WERI-Rb-1 (cell line): ENCODE results near the gene UST.

Source experiments
- DNase-seq: peaks from one replicate; pipeline ENCODE4 v3.0.0-alpha.2; 2020
- H3K27ac ChIP-seq: fragments of 250-450 bp; sonication (Bioruptor Pico); 2 replicates; pipeline ENCODE4 v1.5.1; 2020; ENCODE audit warnings: mild to moderate bottlenecking, moderate library complexity
- H3K27me3 ChIP-seq: fragments of 250-450 bp; sonication (Bioruptor Pico); 2 replicates; pipeline ENCODE4 v1.5.1; 2021; ENCODE audit warnings: mild to moderate bottlenecking, low read depth, moderate library complexity; ENCODE audit not compliant: insufficient read depth, severe bottlenecking
- H3K36me3 ChIP-seq: fragments of 250-450 bp; sonication (Bioruptor Pico); 2 replicates; pipeline ENCODE4 v1.5.1; 2020; ENCODE audit warnings: mild to moderate bottlenecking, moderate library complexity
- H3K4me3 ChIP-seq: 2 replicates; pipeline ENCODE4 v1.5.1; 2011; ENCODE audit warnings: low read depth, mild to moderate bottlenecking, control low read depth, low read length
- H3K9me3 ChIP-seq: fragments of 250-450 bp; sonication (Bioruptor Pico); 2 replicates; pipeline ENCODE4 v1.5.1; 2021; ENCODE audit warnings: mild to moderate bottlenecking, moderate library complexity; ENCODE audit not compliant: severe bottlenecking
- TF ChIP-seq, protein P1 (sequence below): IDR thresholded peaks from 2 replicates; pipeline ENCODE4 v1.5.1; 2011; ENCODE audit warnings: low read depth, mild to moderate bottlenecking, control low read depth, inconsistent platforms, low read length

Gene UST

DNA sequence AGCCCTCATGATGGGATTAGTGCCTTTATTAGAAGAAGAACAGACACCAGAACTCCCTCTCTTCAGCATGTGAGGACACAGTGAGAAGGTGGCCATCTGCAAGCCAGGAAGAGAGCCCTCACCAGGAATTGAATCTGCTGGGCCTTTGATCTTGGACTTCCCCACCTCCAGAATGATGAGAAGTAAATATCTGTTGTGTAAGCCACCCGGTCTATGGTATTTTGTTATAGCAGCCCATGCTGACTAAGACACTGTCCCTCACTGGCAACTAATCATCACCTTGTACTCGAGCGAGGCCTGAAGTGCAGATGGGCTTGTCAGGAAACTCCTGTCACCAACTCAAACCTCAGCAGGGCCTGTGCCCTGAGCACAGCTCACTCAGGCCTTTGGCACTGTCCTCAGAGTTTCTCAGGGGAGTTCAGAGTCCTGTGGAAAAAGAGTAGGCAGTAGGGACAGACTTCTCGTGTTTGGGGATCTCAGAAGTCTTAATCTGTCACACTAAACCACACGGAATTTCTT is 62.0 kb downstream of the UST start:
- Histone ChIP-seq H3K36me3 (no peaks in the 10 kb centered on the region), H3K27me3 (no peaks in the 10 kb centered on the region), H3K9me3 (no peaks in the 10 kb centered on the region), H3K27ac (no peak overlapping the region), H3K4me3 (no peak overlapping the region)
- TF ChIP-seq, protein P1, sequence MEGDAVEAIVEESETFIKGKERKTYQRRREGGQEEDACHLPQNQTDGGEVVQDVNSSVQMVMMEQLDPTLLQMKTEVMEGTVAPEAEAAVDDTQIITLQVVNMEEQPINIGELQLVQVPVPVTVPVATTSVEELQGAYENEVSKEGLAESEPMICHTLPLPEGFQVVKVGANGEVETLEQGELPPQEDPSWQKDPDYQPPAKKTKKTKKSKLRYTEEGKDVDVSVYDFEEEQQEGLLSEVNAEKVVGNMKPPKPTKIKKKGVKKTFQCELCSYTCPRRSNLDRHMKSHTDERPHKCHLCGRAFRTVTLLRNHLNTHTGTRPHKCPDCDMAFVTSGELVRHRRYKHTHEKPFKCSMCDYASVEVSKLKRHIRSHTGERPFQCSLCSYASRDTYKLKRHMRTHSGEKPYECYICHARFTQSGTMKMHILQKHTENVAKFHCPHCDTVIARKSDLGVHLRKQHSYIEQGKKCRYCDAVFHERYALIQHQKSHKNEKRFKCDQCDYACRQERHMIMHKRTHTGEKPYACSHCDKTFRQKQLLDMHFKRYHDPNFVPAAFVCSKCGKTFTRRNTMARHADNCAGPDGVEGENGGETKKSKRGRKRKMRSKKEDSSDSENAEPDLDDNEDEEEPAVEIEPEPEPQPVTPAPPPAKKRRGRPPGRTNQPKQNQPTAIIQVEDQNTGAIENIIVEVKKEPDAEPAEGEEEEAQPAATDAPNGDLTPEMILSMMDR = no peak
- DNase-seq = no peak

DNA sequence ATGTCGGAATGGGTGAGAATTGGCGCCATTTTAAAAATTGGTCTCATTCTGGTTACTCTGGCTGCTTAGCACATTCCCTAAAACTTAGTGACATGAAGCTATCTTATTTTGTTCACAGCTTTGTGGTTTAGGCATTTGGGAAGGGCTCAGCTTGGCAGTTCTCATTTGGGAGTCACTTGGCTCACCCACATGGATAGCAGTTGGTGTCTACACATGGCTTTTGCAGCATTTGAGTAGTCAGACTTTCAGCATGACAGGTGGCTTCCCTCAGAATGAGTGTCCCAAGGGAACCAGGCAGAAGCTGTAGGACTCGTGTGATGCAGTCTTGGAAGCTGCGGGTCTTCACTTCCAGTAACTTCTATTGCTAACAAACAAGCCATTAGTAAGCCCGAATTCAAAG is 64.6 kb downstream of the UST start:
- TF ChIP-seq, protein P1 = no peak
- H3K4me3 ChIP-seq = no peak overlapping the region
- H3K36me3 ChIP-seq = no peaks in the 10 kb centered on the region
- no peak for DNase-seq
- no peak overlapping the region for H3K27ac ChIP-seq
- no peaks in the 10 kb centered on the region for H3K27me3 ChIP-seq
- H3K9me3 ChIP-seq = no peaks in the 10 kb centered on the region

GRCh38 chr6:148814082-148814790 is 67.4 kb downstream of the UST start:
- TF ChIP-seq, protein P1 = no peak
- Histone ChIP-seq H3K36me3 (no peaks in the 10 kb centered on the region), H3K4me3 (no peak overlapping the region), H3K27me3 (no peaks in the 10 kb centered on the region), H3K27ac (no peak overlapping the region), H3K9me3 (no peaks in the 10 kb centered on the region)
- no peak for DNase-seq

- H3K36me3 ChIP-seq = no peaks in the 10 kb centered on the region
- DNase-seq = no peak
- TF ChIP-seq, protein P1 = no peak
- no peaks in the 10 kb centered on the region for H3K9me3 ChIP-seq
- H3K4me3 ChIP-seq = no peak overlapping the region
- H3K27ac ChIP-seq = no peak overlapping the region
- H3K27me3 ChIP-seq = no peaks in the 10 kb centered on the region
Observed at GRCh38 chr6:148814869-148815268, 68.0 kb downstream of the UST start.

DNA sequence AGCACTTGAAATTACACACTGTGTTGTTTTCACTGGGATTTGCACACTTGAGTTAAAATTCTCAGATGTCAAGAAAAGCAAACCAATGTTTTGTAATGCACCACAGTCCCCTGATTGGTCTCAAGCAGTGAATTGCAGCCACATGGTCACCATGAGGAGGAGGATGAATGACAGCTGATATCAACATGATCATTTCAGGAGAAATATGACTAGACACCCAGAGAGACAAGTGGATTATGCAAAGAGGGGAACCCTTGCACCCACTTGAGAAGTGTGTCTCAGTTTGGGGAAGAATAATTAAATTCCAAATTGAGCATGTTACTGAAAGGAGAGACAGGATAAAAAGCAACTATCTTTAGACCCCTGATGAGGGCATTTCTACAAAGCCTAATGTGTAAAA is 69.3 kb downstream of the UST start:
- Histone ChIP-seq H3K27me3 (no peaks in the 10 kb centered on the region), H3K4me3 (no peak overlapping the region), H3K9me3 (no peaks in the 10 kb centered on the region), H3K36me3 (no peaks in the 10 kb centered on the region), H3K27ac (no peak overlapping the region)
- TF ChIP-seq, protein P1 = no peak
- DNase-seq = no peak

DNA sequence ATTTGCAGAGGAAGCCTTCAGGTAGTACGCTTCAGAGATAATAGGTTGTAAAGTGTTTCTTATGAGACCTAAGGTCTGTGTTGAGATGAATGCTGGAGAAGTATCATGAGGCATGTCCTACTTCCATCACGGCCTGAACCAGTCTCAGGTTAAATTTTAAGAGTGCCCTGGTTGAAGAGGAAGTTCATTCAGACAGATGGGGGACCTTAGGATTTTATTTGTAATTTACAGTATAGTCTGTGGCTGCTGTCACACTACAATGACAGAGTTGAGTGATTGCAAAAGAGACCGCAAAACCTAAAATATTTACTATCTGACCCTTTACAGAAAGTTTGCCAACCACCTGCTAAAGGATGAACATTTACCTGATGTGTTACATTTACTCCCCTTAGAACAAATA is 70.9 kb downstream of the UST start:
- Histone ChIP-seq H3K4me3 (no peak overlapping the region), H3K36me3 (no peaks in the 10 kb centered on the region), H3K9me3 (no peaks in the 10 kb centered on the region), H3K27me3 (no peaks in the 10 kb centered on the region), H3K27ac (no peak overlapping the region)
- TF ChIP-seq, protein P1 = no peak
- DNase-seq = no peak
